GM23338 (cell line): ENCODE measurements around the gene APOD.
"Not testable (repeated sequence)": the region's sequence is repeated elsewhere in the genome, so short reads cannot be mapped to it uniquely, and the experiment has no call there.

Experiments
- CREB1 ChIP-seq: fragments of 250-450 bp; sonication (Bioruptor Pico); IDR thresholded peaks from 2 replicates; pipeline ENCODE4 v1.5.0; 2020; ENCODE audit warnings: low read depth, mild to moderate bottlenecking, moderate library complexity
- EZH2 ChIP-seq: fragments of 200-600 bp; sonication (generic); IDR thresholded peaks from one replicate; pipeline ENCODE4 v1.8.0; 2017; ENCODE audit warnings: antibody characterized with exemption, mild to moderate bottlenecking, low read depth; ENCODE audit not compliant: unreplicated experiment
- EZH2phosphoT487 ChIP-seq: fragments of 200-600 bp; sonication (generic); IDR thresholded peaks from one replicate; pipeline ENCODE4 v1.8.1; 2018; ENCODE audit warnings: antibody characterized with exemption; ENCODE audit not compliant: unreplicated experiment
- JUNB ChIP-seq: IDR thresholded peaks from one replicate; pipeline ENCODE4 v1.6.1; 2016; ENCODE audit warnings: antibody characterized with exemption; ENCODE audit not compliant: unreplicated experiment
- NANOG ChIP-seq: IDR thresholded peaks from 2 replicates; pipeline ENCODE4 v1.6.1; 2016; ENCODE audit warnings: antibody characterized with exemption, borderline replicate concordance
- POLR2AphosphoS5 ChIP-seq: IDR thresholded peaks from 2 replicates; pipeline ENCODE4 v1.6.1; 2016; ENCODE audit warnings: antibody characterized with exemption, low read depth
- STAT1 ChIP-seq: IDR thresholded peaks from one replicate; pipeline ENCODE4 v1.6.1; 2016; ENCODE audit warnings: antibody characterized with exemption; ENCODE audit not compliant: unreplicated experiment
- ZNF331 ChIP-seq: fragments of 250-450 bp; sonication (Bioruptor Pico); IDR thresholded peaks from 2 replicates; pipeline ENCODE4 v1.5.0; 2020; ENCODE audit warnings: low read depth, mild to moderate bottlenecking, moderate library complexity
- TF ChIP-seq, protein P1 (sequence below), 2 experiments: fragments of 200-600 bp in 1 of 2; sonication (generic) in 1 of 2; conservative IDR thresholded peaks; 2 replicates each; pipeline versions ENCODE4 v1.5.1 to v1.6.1; 2016 to 2017; ENCODE audit warnings: antibody characterized with exemption in 2 of 2, low read depth in 2 of 2, mild to moderate bottlenecking in 2 of 2, moderate library complexity in 1 of 2
- TF ChIP-seq, protein P2 (sequence below): IDR thresholded peaks from one replicate; pipeline ENCODE4 v1.6.1; 2018; ENCODE audit warnings: antibody characterized with exemption; ENCODE audit not compliant: unreplicated experiment

DNA sequence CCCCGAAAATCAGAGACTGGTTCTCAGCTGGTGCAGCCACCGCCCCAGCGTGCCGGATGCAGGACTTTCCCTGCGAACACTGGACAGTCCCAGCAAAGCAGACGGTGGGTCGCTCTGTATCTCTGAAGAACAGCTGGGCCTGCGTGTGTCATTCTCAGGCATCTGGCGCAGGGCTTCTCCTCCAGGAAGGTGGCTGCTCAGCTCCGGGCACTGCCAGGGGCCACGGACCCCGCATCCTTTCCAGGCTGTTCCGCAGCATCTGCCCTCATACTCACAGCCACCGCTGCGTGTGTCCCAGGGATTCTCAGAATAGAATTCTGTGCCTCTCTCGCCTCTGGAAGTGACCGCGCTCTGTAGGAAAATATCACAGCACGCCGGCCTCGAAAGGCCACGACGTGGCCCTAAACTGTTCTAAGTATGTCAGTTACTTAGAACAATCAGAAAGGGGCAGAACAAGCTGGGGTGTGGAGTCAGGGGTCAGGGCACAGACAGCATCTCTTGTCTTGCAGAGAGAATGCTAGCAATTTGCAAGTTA lies 44.7 kb upstream of the APOD start:
- TF ChIP-seq, protein P1, sequence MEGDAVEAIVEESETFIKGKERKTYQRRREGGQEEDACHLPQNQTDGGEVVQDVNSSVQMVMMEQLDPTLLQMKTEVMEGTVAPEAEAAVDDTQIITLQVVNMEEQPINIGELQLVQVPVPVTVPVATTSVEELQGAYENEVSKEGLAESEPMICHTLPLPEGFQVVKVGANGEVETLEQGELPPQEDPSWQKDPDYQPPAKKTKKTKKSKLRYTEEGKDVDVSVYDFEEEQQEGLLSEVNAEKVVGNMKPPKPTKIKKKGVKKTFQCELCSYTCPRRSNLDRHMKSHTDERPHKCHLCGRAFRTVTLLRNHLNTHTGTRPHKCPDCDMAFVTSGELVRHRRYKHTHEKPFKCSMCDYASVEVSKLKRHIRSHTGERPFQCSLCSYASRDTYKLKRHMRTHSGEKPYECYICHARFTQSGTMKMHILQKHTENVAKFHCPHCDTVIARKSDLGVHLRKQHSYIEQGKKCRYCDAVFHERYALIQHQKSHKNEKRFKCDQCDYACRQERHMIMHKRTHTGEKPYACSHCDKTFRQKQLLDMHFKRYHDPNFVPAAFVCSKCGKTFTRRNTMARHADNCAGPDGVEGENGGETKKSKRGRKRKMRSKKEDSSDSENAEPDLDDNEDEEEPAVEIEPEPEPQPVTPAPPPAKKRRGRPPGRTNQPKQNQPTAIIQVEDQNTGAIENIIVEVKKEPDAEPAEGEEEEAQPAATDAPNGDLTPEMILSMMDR (conservative IDR thresholded peaks at IDR 0.05; ENCODE audit: low read depth in 2 of 2) = not testable (repeated sequence)
- TF ChIP-seq POLR2AphosphoS5; EZH2; EZH2phosphoT487; JUNB; CREB1; ZNF331 (CRISPR knock-in tag); NANOG; STAT1: not testable (repeated sequence)
- TF ChIP-seq, protein P2, sequence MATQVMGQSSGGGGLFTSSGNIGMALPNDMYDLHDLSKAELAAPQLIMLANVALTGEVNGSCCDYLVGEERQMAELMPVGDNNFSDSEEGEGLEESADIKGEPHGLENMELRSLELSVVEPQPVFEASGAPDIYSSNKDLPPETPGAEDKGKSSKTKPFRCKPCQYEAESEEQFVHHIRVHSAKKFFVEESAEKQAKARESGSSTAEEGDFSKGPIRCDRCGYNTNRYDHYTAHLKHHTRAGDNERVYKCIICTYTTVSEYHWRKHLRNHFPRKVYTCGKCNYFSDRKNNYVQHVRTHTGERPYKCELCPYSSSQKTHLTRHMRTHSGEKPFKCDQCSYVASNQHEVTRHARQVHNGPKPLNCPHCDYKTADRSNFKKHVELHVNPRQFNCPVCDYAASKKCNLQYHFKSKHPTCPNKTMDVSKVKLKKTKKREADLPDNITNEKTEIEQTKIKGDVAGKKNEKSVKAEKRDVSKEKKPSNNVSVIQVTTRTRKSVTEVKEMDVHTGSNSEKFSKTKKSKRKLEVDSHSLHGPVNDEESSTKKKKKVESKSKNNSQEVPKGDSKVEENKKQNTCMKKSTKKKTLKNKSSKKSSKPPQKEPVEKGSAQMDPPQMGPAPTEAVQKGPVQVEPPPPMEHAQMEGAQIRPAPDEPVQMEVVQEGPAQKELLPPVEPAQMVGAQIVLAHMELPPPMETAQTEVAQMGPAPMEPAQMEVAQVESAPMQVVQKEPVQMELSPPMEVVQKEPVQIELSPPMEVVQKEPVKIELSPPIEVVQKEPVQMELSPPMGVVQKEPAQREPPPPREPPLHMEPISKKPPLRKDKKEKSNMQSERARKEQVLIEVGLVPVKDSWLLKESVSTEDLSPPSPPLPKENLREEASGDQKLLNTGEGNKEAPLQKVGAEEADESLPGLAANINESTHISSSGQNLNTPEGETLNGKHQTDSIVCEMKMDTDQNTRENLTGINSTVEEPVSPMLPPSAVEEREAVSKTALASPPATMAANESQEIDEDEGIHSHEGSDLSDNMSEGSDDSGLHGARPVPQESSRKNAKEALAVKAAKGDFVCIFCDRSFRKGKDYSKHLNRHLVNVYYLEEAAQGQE = not testable (repeated sequence)
